ENCODE data around the gene SSTR3.

DNA sequence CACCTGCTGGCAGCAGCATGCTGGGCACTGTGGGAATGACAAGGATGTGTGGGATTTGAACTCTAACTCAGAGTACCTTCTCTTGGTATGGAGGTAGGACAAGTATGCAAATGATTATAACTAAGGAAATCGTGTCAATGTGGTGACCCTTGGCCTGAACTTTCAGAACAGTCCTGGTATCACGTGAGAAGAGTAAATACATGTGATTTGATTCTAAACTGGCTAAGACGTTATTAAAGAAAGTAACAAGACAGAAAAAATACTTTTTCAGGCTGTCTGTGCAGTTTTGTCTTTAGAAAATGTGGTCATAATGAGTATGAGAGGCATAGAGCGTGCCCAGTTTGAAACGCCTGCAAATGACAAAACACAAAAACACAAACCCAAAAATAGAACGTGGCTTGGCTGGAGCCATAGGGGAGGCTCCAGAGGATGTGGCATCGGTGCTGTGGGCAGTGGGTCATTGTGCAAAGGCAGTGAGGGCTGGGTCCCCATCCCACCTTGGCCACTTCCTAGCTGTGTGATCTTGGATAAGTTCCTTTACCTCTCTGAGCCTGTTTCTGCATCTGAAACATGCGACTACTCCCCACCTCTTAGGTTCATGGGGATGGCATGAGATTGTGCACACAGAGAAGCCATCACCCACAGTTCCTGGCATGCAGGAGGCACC is 44.2 kb downstream of the SSTR3 start:
- no peak for TF ChIP-seq POLR2A (IDR thresholded peaks at IDR 0.05)
- no peak for TF ChIP-seq CTCF (IDR thresholded peaks at IDR 0.05)
- TF ChIP-seq POLR2AphosphoS5 (IDR thresholded peaks at IDR 0.05), result peak in 1 of 3 donors; percentile 14
- TF ChIP-seq EP300 (IDR thresholded peaks at IDR 0.05; ENCODE audit: low read depth), result no peak

Measured in transverse colon (tissue), 4 donors.